T47D (cell line): ENCODE data around the gene OR51A4.
"Not testable (repeated sequence)": the region's sequence is repeated elsewhere in the genome, so short reads cannot be mapped to it uniquely, and the experiment has no call there.

Experiments
- DNase-seq, 2 experiments: peaks; one replicate each; pipeline versions ENCODE4 v3.0.0 to v3.0.0-alpha.2; 2011 to 2012; ENCODE audit warnings: low read depth in 1 of 2, low spot score in 1 of 2
- JUND ChIP-seq: IDR thresholded peaks from 2 replicates; pipeline ENCODE4 v1.6.1; 2012; ENCODE audit warnings: low read depth
- in situ Hi-C: cut with HindIII; loops from 2 replicates; pipeline ENCODE4 v1.10.0; 2016; ENCODE audit warnings: low sequenced_read_pairs, low pct_unique_long_range_greater_than_20kb

OR51A4 gene, protein sequence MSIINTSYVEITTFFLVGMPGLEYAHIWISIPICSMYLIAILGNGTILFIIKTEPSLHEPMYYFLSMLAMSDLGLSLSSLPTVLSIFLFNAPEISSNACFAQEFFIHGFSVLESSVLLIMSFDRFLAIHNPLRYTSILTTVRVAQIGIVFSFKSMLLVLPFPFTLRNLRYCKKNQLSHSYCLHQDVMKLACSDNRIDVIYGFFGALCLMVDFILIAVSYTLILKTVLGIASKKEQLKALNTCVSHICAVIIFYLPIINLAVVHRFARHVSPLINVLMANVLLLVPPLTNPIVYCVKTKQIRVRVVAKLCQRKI

DNA sequence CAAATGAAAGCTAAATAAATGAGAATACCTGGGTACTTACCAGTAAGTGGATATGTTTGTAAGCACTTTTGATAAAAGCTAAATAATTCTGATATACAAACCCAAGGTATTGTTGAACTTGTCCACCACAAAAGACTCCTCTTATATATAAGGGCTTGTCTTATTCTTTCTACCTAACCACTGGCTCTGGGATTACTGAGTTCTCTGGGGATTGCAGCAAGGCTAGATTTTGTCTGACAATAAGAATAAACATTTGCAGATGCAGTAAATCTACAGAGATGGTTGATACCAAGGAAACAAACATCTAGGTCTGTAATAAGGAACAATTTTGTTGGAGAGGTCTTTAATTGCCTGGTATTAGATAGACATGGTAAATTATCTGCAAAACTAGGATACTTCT is at the start of gene OR51A4:
TSS of gene OR51A4 (minus strand) at position 101 of the 400 bp plus-strand sequence. CDS start 505 bp downstream, outside the sequence.
- no peak for DNase-seq
- no peak for TF ChIP-seq JUND
- in situ Hi-C loops = no loop called here

DNA sequence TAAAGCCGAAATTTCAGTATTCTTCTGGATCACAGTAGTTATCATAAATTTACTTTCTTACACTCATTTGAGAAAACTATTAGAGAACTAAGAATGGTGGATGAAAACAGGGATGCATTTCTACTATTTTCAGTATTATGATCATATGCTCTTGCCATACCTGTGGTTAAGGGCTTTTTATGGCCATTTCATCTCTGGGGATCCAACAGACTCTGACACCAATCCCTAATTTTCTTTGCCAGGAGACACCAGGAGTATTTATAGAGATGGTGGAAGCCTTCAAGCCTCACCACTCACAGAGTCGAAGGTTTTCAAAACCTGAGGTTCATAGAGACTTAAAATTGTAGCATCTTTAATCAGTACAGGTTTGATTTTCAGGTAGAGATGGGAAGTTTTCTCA is 47.1 kb upstream of the OR51A4 start, which contains the start of gene OR51L1:
TSS of gene OR51L1 (plus strand) at position 301 of the 400 bp plus-strand sequence. CDS start 4,132 bp downstream, outside the sequence.
- no peak for TF ChIP-seq JUND
- no peak for DNase-seq
- in situ Hi-C loops = no loop called here

DNA sequence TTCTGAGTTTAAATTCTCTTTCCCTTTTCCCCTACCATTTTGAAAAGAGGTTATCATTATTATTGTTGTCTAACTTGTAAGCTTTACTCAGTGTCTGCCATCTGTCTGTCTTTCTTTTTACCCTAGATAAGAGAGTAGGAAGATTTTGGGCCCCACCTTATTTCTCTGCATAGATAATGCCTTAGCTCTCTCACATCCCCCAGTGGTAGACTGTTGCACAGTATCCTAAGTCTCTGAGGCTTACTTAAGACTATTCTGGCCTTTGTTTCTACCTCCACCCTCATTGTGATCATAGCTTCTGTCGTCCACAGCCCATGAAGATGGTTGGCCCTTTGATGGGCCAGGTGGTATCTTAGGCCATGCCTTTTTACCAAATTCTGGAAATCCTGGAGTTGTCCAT is 43.7 kb upstream of the OR51A4 start:
- in situ Hi-C loops = no loop called here
- no peak for DNase-seq
- no peak for TF ChIP-seq JUND

DNA sequence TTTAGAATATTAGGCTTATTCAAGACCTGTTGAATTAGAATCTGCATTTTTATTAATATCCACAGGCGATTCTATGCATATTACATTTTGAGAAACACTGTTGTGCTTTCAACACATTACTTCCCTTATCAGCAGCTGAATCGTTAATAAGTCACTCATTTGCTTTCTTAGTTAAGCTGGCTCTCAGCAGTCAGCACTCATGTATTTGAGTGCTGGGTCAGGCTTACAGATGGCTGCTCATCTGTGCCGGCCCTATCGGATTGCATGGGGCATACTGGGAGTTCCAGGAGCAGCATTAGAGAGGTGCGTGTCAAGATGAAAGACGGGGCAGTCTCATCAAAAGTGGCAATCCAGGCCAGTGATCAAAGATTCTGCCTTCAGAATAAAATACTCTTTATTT is 36.4 kb upstream of the OR51A4 start:
- no peak for DNase-seq
- in situ Hi-C loops = no loop called here
- TF ChIP-seq JUND = no peak

DNA sequence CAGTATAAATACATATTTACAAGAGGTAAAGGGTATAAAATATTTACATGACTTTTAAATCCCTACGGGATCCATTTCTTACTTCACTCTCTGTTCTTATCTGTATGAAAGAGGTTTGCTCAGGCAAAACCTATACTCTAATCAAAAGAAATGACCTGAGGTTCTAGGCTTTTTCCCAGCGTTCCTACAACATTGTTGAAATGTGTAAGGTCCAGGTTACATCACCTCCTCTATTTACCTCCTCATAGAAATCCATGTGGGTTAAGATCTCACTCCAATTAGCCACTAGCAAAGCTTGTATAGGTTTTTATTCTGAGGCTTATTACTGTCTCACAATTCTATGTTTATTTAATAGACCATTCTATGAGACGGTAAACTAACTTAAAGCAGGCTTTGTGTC is 35.3 kb upstream of the OR51A4 start:
- no peak for DNase-seq
- in situ Hi-C loops = no loop called here
- no peak for TF ChIP-seq JUND

DNA sequence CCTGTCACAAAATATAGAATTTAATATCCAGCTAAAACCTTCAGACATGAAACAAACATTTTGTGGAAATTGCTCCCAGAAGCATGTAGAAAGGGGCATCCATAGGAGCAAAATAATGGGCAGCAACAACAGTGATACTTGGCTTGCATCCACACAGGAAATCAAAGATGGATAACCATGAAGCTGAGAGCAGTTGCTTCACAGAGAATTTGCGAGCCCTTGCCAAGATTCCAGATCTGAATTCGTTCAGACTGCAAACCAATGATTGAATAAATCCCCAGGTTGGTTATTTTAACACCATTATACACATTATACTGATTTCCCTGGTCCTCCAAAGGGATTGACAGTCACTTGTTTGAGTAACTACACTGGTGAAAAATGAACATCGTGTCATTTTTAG is 31.6 kb upstream of the OR51A4 start:
- no peak for TF ChIP-seq JUND
- no peak for DNase-seq
- in situ Hi-C loops = no loop called here

DNA sequence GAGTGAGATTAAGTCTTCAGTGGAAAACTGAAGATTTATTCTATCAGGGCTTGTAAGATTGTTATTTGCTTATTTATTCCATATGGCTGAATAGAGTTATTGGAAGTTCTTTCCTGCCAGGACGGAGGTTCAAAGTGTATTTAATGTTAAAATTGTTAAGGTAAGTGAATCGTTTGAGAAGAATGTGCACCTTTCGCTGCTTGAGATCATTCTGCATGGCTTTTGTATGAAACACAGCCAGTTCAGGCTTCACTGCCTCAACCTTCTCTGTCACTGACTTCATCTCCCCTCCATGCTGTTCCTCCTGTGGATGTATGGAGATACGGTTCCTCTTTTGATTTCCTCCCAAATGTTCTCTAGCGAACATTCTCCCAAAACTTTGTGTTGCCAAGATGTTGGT is 28.0 kb upstream of the OR51A4 start:
- in situ Hi-C loops = no loop called here
- no peak for DNase-seq
- TF ChIP-seq JUND = no peak

DNA sequence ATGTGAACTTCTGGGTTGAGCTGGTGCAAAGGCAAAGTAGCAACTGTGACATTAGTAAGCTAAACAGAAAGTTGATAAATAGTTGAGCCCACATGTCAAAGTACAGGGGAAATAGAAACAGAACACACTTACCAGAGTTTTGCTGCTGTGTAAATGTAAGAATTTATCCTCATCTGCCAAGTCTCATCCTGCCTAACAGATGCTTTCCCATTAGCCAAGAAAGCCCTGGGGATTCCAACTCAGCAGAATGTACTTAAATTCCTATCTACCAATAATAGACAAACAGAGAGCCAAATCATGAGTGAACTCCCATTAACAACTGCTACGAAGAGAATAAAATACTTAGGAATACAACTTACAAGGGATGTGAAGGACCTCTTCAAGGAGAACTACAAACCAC is 15.4 kb upstream of the OR51A4 start:
- TF ChIP-seq JUND = no peak
- in situ Hi-C loops = no loop called here
- no peak for DNase-seq

DNA sequence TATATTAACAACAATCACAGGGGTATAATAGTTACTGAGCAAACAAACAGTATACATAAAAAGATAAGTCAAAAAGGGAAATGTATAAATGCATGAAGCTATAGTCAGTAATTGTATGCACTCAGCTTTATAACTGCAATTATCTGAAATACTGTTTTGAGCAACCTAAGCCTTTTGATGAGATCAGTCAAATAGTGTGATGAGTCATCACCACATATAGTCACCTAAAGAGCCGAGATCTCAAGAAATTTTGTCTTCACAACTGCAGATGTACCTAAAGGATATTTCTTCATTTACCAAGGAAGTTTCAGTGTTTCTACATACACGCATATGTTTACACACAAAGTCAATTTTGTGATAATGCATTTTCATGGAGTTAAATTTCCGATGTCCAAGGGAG is 13.5 kb upstream of the OR51A4 start:
- TF ChIP-seq JUND = no peak
- in situ Hi-C loops = no loop called here
- DNase-seq = no peak

DNA sequence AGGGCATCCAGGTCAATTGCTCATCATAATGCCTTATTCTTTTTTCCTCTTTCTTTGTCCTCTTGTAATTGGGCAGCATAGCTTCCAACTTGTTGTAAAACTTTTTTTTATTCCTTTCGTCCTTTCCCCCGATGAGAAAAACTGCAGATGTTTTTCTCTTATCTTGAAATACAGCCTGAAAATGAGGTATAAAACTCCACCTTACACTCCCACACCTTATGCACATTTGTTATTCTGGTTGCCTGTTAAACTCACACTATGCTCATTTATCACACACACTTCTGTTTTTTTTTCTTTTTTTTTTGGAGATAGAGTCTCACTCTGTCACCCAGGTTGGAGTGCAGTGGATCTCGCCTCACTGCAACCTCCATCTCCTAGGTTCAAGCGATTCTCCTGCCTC is 10.0 kb upstream of the OR51A4 start:
- in situ Hi-C loops = no loop called here
- no peak for TF ChIP-seq JUND
- no peak for DNase-seq

DNA sequence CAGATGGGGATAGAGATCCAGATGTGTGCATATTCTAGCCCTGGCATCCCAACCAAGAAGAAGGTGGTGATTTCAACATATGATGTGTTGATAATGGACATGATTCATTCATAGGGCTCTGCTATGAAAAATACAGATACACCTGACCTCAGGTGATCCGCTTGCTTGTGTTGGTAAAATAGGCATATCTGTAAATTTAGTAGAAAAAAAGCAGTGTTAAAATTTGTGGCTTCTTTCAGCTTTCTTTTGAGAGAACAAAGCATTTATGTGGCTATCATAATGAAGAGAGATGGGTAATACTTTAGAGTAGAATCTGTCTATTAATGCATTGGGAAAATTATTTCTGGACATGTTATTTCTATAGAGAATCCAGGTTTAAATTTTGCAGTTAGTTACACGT is 8.2 kb upstream of the OR51A4 start, which contains the start of gene OR51A2:
TSS of gene OR51A2 (minus strand) at position 101 of the 400 bp plus-strand sequence. CDS start at position 101, 0 bp downstream.
- in situ Hi-C loops, DNase-seq: not testable (repeated sequence)

DNA sequence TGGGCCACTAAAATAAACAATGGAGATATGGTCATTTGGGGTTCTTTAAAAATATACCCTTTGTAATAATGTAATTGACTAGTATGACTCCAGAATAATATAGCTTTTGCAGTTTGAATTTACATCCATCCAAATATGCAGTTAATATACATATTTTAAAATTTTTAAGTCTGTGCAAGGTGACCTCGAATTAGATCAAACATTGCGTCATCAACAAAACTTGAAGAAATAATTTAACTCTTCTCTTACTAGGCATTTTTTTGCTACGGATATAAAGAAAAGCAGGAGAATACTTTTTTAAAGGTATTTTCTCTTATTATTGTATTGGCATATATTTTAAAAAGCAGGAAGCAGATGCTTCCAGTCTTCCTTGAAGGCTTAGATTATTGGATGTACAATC is 10.7 kb downstream of the OR51A4 start:
- no peak for TF ChIP-seq JUND
- DNase-seq = no peak
- in situ Hi-C loops = no loop called here

DNA sequence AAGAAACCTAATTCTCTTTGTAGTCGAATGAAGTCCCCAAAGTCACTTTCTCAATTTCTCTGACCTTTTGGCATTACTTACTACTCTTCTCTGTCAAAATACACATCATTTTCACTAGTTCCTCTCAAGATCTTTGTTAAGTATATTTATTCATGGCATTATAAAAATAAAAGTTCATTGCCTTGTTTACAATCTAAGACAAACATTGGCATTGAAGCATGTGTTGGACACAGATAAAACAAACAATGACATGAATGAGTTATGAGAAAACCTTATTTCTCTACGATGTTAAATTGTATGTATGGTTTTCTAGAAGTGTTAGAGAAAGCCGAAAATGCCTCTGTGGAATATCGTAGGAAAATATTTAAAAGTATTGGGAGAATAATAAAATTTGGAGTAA is 14.7 kb downstream of the OR51A4 start:
- no peak for TF ChIP-seq JUND
- in situ Hi-C loops = no loop called here
- DNase-seq = no peak

DNA sequence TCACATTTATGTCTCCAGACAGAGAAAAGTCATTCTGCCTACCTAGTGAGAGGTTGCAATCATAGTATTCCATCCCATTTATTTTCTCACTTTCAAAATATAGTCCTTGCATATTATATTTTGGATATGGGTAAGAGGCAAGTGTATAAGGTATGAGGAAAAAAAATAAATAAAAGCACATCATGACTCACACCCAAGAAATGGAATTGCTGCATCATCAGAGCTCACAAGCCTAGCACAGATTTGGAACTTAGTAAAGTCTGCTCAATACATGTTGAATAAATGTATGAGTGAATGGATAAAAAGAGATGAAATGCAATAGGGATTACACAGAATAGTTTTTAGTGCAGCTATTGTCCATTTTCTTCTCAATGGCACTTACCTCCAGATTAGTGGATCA is 20.8 kb downstream of the OR51A4 start:
- DNase-seq = no peak
- TF ChIP-seq JUND = no peak
- in situ Hi-C loops = no loop called here
